Neural progenitor cell (in vitro differentiated cells): Measurements from ENCODE around the gene CRIP2. TPM values are rescaled to one million over a fixed set of nuclear protein-coding genes. Genes with fewer than 3 reads are reported as not detected.

Source experiments
- DNase-seq: peaks from one replicate; pipeline ENCODE4 v3.0.0-alpha.2; 2016; ENCODE audit warnings: low spot score
- H2AFZ ChIP-seq: fragments of 200-600 bp; sonication (generic); replicated peaks from 2 replicates; pipeline ENCODE4 v1.6.1; 2016; ENCODE audit warnings: antibody characterized with exemption
- H3F3A ChIP-seq: fragments of 200-600 bp; sonication (generic); 2 replicates; pipeline ENCODE4 v1.6.1; 2016; ENCODE audit warnings: antibody characterized with exemption, low read depth
- H3K27ac ChIP-seq: fragments of 200-600 bp; sonication (generic); 2 replicates; pipeline ENCODE4 v1.5.1; 2016; ENCODE audit warnings: mild to moderate bottlenecking
- H3K27me3 ChIP-seq: fragments of 200-600 bp; sonication (generic); 2 replicates; pipeline ENCODE4 v1.6.1; 2016; ENCODE audit warnings: mild to moderate bottlenecking, moderate library complexity
- H3K36me3 ChIP-seq: fragments of 200-600 bp; sonication (generic); 2 replicates; pipeline ENCODE4 v1.5.1; 2016
- H3K4me1 ChIP-seq: fragments of 200-600 bp; sonication (generic); 2 replicates; pipeline ENCODE4 v1.6.1; 2016; ENCODE audit warnings: mixed run types
- H3K4me2 ChIP-seq: fragments of 200-600 bp; sonication (generic); 2 replicates; pipeline ENCODE4 v1.6.1; 2016
- H3K4me3 ChIP-seq: fragments of 200-600 bp; sonication (generic); 2 replicates; pipeline ENCODE4 v1.5.1; 2016
- H3K79me2 ChIP-seq: fragments of 200-600 bp; sonication (generic); 2 replicates; pipeline ENCODE4 v1.6.1; 2016; ENCODE audit warnings: low read depth
- H3K9ac ChIP-seq: fragments of 200-600 bp; sonication (generic); 2 replicates; pipeline ENCODE4 v1.6.1; 2016
- H3K9me3 ChIP-seq: fragments of 200-600 bp; sonication (generic); 2 replicates; pipeline ENCODE4 v1.5.1; 2016; ENCODE audit warnings: low read depth
- H4K20me1 ChIP-seq: fragments of 200-600 bp; sonication (generic); 2 replicates; pipeline ENCODE4 v1.6.1; 2016; ENCODE audit warnings: low read depth
- H3K27ac Mint-ChIP-seq: 3 replicates; pipeline ENCODE4 v1.8.0; 2021; ENCODE audit warnings: mixed read lengths
- H3K27me3 Mint-ChIP-seq: 2 replicates; pipeline ENCODE4 v1.8.0; 2022; ENCODE audit warnings: low read depth, mild to moderate bottlenecking, inconsistent platforms, moderate library complexity, mixed read lengths; ENCODE audit not compliant: insufficient read depth
- H3K36me3 Mint-ChIP-seq: 3 replicates; pipeline ENCODE4 v1.8.0; 2021; ENCODE audit warnings: mixed read lengths
- H3K4me1 Mint-ChIP-seq: 3 replicates; pipeline ENCODE4 v1.8.0; 2021; ENCODE audit warnings: mixed read lengths
- H3K4me3 Mint-ChIP-seq: 3 replicates; pipeline ENCODE4 v1.8.0; 2021; ENCODE audit warnings: mild to moderate bottlenecking, moderate library complexity, mixed read lengths
- H3K9me3 Mint-ChIP-seq: 3 replicates; pipeline ENCODE4 v1.8.0; 2020; ENCODE audit warnings: mixed read lengths
- CTCF ChIP-seq: fragments of 200-600 bp; sonication (generic); IDR thresholded peaks from 2 replicates; pipeline ENCODE4 v1.5.1; 2017; ENCODE audit warnings: antibody characterized with exemption, mild to moderate bottlenecking
- EZH2 ChIP-seq: fragments of 200-600 bp; sonication (generic); IDR thresholded peaks from 2 replicates; pipeline ENCODE4 v1.6.1; 2017; ENCODE audit warnings: antibody characterized with exemption, mild to moderate bottlenecking, moderate library complexity
- EZH2phosphoT487 ChIP-seq: fragments of 200-600 bp; sonication (generic); IDR thresholded peaks from 2 replicates; pipeline ENCODE4 v1.6.1; 2017; ENCODE audit warnings: antibody characterized with exemption
- total RNA-seq: library from RNA; depleted of rRNA; stranded (reverse); fragments of >200 nt; gene quantifications from 2 replicates; pipeline ENCODE4 v1.2.3, GENCODE V29; 2015; ENCODE audit warnings: low replicate concordance

Gene CRIP2
- total RNA-seq, 1 donor from 2014 or later, result 0.30 TPM

GRCh38 chr14:105505101-105505500 lies 30.5 kb downstream of the CRIP2 start:
- H3K4me3 Mint-ChIP-seq, result no peak overlapping the region
- H3K79me2 ChIP-seq, result no peaks in the 10 kb centered on the region
- no peak overlapping the region for H3K27ac Mint-ChIP-seq
- H3K4me1 ChIP-seq, result no peaks in the 10 kb centered on the region
- no peaks in the 10 kb centered on the region for H4K20me1 ChIP-seq
- no peak overlapping the region for H3K4me3 ChIP-seq
- no peak for DNase-seq
- no peaks in the 10 kb centered on the region for H3K9me3 Mint-ChIP-seq
- no peaks in the 10 kb centered on the region for H3K36me3 ChIP-seq
- H3K36me3 Mint-ChIP-seq, result no peaks in the 10 kb centered on the region
- no peaks in the 10 kb centered on the region for H3F3A ChIP-seq
- H3K9me3 ChIP-seq, result no peaks in the 10 kb centered on the region
- TF ChIP-seq CTCF (no peak), EZH2 (no peak), EZH2phosphoT487 (no peak)
- H3K27me3 ChIP-seq, result peaks cover 25% of the 10 kb centered on the region
- H3K27ac ChIP-seq, result no peak overlapping the region
- H3K9ac ChIP-seq, result no peak overlapping the region
- H3K27me3 Mint-ChIP-seq, result peaks cover 12% of the 10 kb centered on the region
- H3K4me2 ChIP-seq, result no peak overlapping the region
- H2AFZ ChIP-seq, result no peak overlapping the region
- peaks cover 8% of the 10 kb centered on the region for H3K4me1 Mint-ChIP-seq

GRCh38 chr14:105507247-105507646 lies 32.6 kb downstream of the CRIP2 start:
- TF ChIP-seq EZH2phosphoT487, result no peak
- no peak for TF ChIP-seq EZH2
- no peak for TF ChIP-seq CTCF
- H3K9me3 Mint-ChIP-seq, result no peaks in the 10 kb centered on the region
- DNase-seq, result no peak

DNA sequence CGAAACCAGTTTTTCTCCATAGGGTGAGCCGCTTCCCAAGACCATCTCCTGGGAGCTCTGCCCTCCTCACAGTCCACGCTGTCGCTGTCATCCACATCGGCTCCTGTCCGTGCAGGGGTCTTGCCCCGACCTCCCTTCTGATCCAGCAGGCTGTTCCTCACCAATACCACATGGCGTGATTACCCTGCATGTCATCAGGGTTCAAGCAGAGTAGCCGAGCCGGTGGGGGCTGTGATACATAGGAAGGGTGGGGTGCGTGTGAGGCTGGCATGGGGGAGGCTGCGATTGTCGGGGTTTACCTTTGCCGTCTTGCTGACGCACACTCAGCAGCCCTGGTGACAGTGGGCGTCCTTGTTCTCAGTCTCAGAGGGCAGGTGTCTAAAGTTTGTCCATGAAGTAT lies 33.4 kb downstream of the CRIP2 start:
- Mint-ChIP-seq H3K36me3 (no peaks in the 10 kb centered on the region), H3K27ac (no peak overlapping the region), H3K9me3 (no peaks in the 10 kb centered on the region), H3K4me3 (no peak overlapping the region), H3K4me1 (peaks cover 7% of the 10 kb centered on the region), H3K27me3 (peaks cover 16% of the 10 kb centered on the region)
- Histone ChIP-seq H3K36me3 (no peaks in the 10 kb centered on the region), H2AFZ (no peak overlapping the region), H3K4me1 (no peaks in the 10 kb centered on the region), H3K9ac (no peak overlapping the region), H3K4me2 (no peak overlapping the region), H3F3A (no peaks in the 10 kb centered on the region), H3K79me2 (no peaks in the 10 kb centered on the region), H3K9me3 (no peaks in the 10 kb centered on the region), H3K4me3 (no peak overlapping the region), H4K20me1 (no peaks in the 10 kb centered on the region), H3K27me3 (peaks cover 52% of the 10 kb centered on the region), H3K27ac (no peak overlapping the region)
- TF ChIP-seq EZH2 (no peak), EZH2phosphoT487 (no peak), CTCF (no peak)
- no peak for DNase-seq

More at GRCh38 chr14:105507247-105507646, 32.6 kb downstream of the CRIP2 start:
- Histone ChIP-seq H2AFZ (no peak overlapping the region), H3K36me3 (no peaks in the 10 kb centered on the region), H3K4me2 (no peak overlapping the region), H3K4me1 (no peaks in the 10 kb centered on the region), H3K4me3 (no peak overlapping the region), H4K20me1 (no peaks in the 10 kb centered on the region), H3K27ac (no peak overlapping the region), H3K9me3 (no peaks in the 10 kb centered on the region), H3F3A (no peaks in the 10 kb centered on the region), H3K27me3 (peaks cover 44% of the 10 kb centered on the region), H3K79me2 (no peaks in the 10 kb centered on the region), H3K9ac (no peak overlapping the region)
- no peak overlapping the region for H3K4me3 Mint-ChIP-seq
- H3K27me3 Mint-ChIP-seq, result peaks cover 20% of the 10 kb centered on the region
- H3K4me1 Mint-ChIP-seq, result peaks cover 7% of the 10 kb centered on the region
- no peak overlapping the region for H3K27ac Mint-ChIP-seq
- H3K36me3 Mint-ChIP-seq, result no peaks in the 10 kb centered on the region

- H3K4me1 Mint-ChIP-seq, result peaks cover 4% of the 10 kb centered on the region
- H2AFZ ChIP-seq, result no peak overlapping the region
- no peaks in the 10 kb centered on the region for H3F3A ChIP-seq
- no peak overlapping the region for H3K4me3 ChIP-seq
- no peak overlapping the region for H3K27ac Mint-ChIP-seq
- H3K27ac ChIP-seq, result no peak overlapping the region
- H4K20me1 ChIP-seq, result no peaks in the 10 kb centered on the region
- TF ChIP-seq EZH2phosphoT487 (no peak), EZH2 (no peak), CTCF (no peak)
- H3K4me3 Mint-ChIP-seq, result no peak overlapping the region
- H3K4me2 ChIP-seq, result no peak overlapping the region
- no peaks in the 10 kb centered on the region for H3K36me3 ChIP-seq
- H3K9ac ChIP-seq, result no peak overlapping the region
- H3K79me2 ChIP-seq, result no peaks in the 10 kb centered on the region
- DNase-seq, result no peak
- no peaks in the 10 kb centered on the region for H3K36me3 Mint-ChIP-seq
- H3K27me3 Mint-ChIP-seq, result peaks cover 14% of the 10 kb centered on the region
- H3K4me1 ChIP-seq, result no peaks in the 10 kb centered on the region
- no peaks in the 10 kb centered on the region for H3K9me3 Mint-ChIP-seq
- H3K9me3 ChIP-seq, result no peaks in the 10 kb centered on the region
- peaks cover 57% of the 10 kb centered on the region for H3K27me3 ChIP-seq
These were observed 34.0 kb downstream of the CRIP2 start for GRCh38 chr14:105508601-105509000.
